DOHH2 (cell line): ENCODE results near the gene TTYH1.

ENCODE experiments used
- CTCF ChIP-seq: fragments of 200-600 bp; sonication (generic); IDR thresholded peaks from one replicate; pipeline ENCODE4 v1.5.1; 2014; ENCODE audit warnings: antibody characterized with exemption, mild to moderate bottlenecking, low read depth, low read length; ENCODE audit not compliant: poor library complexity, severe bottlenecking
- EZH2phosphoT487 ChIP-seq: fragments of 200-600 bp; sonication (generic); IDR thresholded peaks from 2 replicates; pipeline ENCODE4 v1.6.1; 2017; ENCODE audit warnings: borderline replicate concordance, mild to moderate bottlenecking, antibody characterized with exemption, low read length, moderate library complexity, mixed read lengths

- no peak for TF ChIP-seq CTCF
- TF ChIP-seq EZH2phosphoT487: no peak
Observed at GRCh38 chr19:54440641-54441040, 25.4 kb downstream of the TTYH1 start.
